ENCODE measurements around the gene PGLYRP4. TPM values are rescaled to one million over a fixed set of nuclear protein-coding genes. Genes with fewer than 3 reads are reported as not detected.
"Not testable (repeated sequence)": the region's sequence is repeated elsewhere in the genome, so short reads cannot be mapped to it uniquely, and the experiment has no call there.

Gene PGLYRP4
- total RNA-seq, 1 experiment from 2014 or later, result not detected

DNA sequence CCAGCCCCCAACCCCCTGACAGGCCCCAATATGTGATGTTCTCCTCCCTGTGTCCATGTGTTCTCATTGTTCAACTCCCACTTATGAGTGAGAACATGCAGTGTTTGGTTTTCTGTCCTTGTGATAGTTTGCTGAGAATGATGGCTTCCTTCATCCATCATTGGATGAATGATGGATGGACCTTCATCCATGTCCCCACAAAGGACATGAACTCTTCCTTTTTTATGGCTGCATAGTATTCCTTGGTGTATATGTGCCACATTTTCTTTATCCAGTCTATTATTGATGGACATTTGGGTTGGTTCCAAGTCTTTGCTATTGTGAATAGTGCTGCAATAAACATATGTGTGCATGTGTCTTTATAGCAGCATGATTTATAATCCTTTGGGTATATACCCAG, 34.3 kb downstream of the PGLYRP4 start:
- DNase-seq (ENCODE audit: low read depth, low spot score); H3K4me3 ChIP-seq (ENCODE audit: low read depth in 2 of 2, low read length in 2 of 2); ATAC-seq; in situ Hi-C loops (cut with HindIII; ENCODE audit: low pct_unique_long_range_greater_than_20kb, low sequenced_read_pairs); H3K9me3 ChIP-seq (ENCODE audit: control insufficient read depth, insufficient read depth, low read depth, low read length); BruUV-seq (replicated peaks); CTCF ChIA-PET; POLR2A ChIA-PET; H3K27ac ChIP-seq (ENCODE audit: low read length); H3K27me3 ChIP-seq (ENCODE audit: control insufficient read depth, insufficient read depth, low read length); H3K36me3 ChIP-seq (ENCODE audit: control insufficient read depth, insufficient read depth, low read length); intact Hi-C loops (cut with micrococcal nuclease; ENCODE audit: unreplicated experiment); H3K4me1 ChIP-seq (ENCODE audit: control insufficient read depth, insufficient read depth, low read length): not testable (repeated sequence)

DNA sequence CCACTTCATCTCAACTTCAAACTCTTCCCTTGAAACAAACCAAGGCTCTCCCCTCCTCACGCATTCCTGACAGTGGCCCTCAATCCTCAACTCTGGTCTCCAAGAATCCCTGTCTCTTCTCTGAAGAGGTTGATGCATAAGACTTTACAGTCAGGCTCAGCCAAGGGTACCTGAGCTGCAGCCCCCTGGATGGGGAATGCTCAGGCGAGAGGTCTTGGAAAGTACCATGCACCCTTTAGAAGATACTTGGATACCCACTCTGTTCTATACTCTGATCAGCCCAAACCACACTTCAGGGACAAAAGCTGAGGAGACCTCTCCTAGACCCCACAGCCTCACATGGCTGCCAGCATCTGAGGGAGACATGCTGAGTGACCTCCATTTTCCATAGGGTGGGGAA, 35.4 kb downstream of the PGLYRP4 start:
- Histone ChIP-seq H3K9me3 (ENCODE audit: control insufficient read depth, insufficient read depth, low read depth, low read length) (no peaks in the 10 kb centered on the region), H3K27ac (ENCODE audit: low read length) (no peak overlapping the region), H3K4me3 (ENCODE audit: low read depth in 2 of 2, low read length in 2 of 2) (no peak overlapping the region), H3K27me3 (ENCODE audit: control insufficient read depth, insufficient read depth, low read length) (no peaks in the 10 kb centered on the region; the same call in 1 of the 2 replicates), H3K4me1 (ENCODE audit: control insufficient read depth, insufficient read depth, low read length) (no peaks in the 10 kb centered on the region), H3K36me3 (ENCODE audit: control insufficient read depth, insufficient read depth, low read length) (no peaks in the 10 kb centered on the region)
- CTCF ChIA-PET, result no interaction called here
- no peak for DNase-seq (ENCODE audit: low read depth, low spot score)
- no TSS peak for BruUV-seq (replicated peaks)
- in situ Hi-C loops (cut with HindIII; ENCODE audit: low pct_unique_long_range_greater_than_20kb, low sequenced_read_pairs) (no loop called here), intact Hi-C loops (cut with micrococcal nuclease; ENCODE audit: unreplicated experiment) (no loop called here)
- TF ChIP-seq, protein P1, sequence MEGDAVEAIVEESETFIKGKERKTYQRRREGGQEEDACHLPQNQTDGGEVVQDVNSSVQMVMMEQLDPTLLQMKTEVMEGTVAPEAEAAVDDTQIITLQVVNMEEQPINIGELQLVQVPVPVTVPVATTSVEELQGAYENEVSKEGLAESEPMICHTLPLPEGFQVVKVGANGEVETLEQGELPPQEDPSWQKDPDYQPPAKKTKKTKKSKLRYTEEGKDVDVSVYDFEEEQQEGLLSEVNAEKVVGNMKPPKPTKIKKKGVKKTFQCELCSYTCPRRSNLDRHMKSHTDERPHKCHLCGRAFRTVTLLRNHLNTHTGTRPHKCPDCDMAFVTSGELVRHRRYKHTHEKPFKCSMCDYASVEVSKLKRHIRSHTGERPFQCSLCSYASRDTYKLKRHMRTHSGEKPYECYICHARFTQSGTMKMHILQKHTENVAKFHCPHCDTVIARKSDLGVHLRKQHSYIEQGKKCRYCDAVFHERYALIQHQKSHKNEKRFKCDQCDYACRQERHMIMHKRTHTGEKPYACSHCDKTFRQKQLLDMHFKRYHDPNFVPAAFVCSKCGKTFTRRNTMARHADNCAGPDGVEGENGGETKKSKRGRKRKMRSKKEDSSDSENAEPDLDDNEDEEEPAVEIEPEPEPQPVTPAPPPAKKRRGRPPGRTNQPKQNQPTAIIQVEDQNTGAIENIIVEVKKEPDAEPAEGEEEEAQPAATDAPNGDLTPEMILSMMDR (IDR thresholded peaks at IDR 0.05), result no peak
- TF ChIP-seq SIN3A (IDR thresholded peaks at IDR 0.05; ENCODE audit: borderline replicate concordance, insufficient read depth, low read depth, low read length) (no peak), POLR2AphosphoS5 (IDR thresholded peaks at IDR 0.05; ENCODE audit: low read depth, low read length) (no peak), TCF7L2 (IDR thresholded peaks at IDR 0.05; ENCODE audit: low read depth, low read length) (no peak)
- TF ChIP-seq, protein P2, sequence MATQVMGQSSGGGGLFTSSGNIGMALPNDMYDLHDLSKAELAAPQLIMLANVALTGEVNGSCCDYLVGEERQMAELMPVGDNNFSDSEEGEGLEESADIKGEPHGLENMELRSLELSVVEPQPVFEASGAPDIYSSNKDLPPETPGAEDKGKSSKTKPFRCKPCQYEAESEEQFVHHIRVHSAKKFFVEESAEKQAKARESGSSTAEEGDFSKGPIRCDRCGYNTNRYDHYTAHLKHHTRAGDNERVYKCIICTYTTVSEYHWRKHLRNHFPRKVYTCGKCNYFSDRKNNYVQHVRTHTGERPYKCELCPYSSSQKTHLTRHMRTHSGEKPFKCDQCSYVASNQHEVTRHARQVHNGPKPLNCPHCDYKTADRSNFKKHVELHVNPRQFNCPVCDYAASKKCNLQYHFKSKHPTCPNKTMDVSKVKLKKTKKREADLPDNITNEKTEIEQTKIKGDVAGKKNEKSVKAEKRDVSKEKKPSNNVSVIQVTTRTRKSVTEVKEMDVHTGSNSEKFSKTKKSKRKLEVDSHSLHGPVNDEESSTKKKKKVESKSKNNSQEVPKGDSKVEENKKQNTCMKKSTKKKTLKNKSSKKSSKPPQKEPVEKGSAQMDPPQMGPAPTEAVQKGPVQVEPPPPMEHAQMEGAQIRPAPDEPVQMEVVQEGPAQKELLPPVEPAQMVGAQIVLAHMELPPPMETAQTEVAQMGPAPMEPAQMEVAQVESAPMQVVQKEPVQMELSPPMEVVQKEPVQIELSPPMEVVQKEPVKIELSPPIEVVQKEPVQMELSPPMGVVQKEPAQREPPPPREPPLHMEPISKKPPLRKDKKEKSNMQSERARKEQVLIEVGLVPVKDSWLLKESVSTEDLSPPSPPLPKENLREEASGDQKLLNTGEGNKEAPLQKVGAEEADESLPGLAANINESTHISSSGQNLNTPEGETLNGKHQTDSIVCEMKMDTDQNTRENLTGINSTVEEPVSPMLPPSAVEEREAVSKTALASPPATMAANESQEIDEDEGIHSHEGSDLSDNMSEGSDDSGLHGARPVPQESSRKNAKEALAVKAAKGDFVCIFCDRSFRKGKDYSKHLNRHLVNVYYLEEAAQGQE (IDR thresholded peaks at IDR 0.05; ENCODE audit: insufficient read depth in 1 of 2, low read depth in 2 of 2, low read length in 1 of 2), result no peak
- POLR2A ChIA-PET, result no interaction called here
- ATAC-seq, result no peak

DNA sequence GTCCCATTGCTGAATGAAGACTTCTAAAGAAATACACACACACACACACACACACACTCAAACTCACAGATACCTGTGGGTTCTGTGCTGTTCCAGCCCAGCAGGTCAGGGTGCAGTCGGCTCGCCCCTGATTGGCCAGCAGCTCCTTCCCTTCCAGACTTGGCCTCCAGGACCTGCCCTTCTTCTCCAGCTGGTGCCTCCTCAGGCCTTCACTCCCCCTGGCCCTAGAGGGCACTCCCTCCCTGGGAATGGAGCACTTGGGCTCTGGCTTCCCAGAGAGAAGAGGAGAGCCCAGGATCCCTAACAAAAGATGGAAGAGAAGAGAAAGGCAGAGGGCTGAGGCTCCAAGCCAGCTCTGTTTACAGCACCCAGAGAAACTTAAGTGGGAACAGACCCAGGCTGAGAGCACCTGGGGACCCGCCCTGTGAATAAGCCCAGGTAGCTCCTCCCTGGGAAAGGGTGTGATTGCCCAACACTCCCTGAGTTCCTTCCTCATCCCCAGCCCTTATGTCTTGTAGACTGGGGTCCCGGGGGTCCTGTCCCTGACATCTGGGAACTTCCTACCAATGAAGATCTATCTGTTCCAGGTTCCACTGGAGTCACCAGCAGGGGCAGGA, 36.0 kb downstream of the PGLYRP4 start, which contains the start of gene PGLYRP3:
TSS of gene PGLYRP3 (minus strand) at position 383 of the 617 bp plus-strand sequence. CDS start 2,287 bp downstream, outside the sequence.
- Histone ChIP-seq H3K4me1 (ENCODE audit: control insufficient read depth, insufficient read depth, low read length) (no peaks in the 10 kb centered on the region), H3K4me3 (ENCODE audit: low read depth in 2 of 2, low read length in 2 of 2) (no peak within 1 kb of the TSS), H3K9me3 (ENCODE audit: control insufficient read depth, insufficient read depth, low read depth, low read length) (no peaks in the 10 kb centered on the region), H3K27ac (ENCODE audit: low read length) (no peak within 1 kb of the TSS), H3K36me3 (ENCODE audit: control insufficient read depth, insufficient read depth, low read length) (no peaks in the 10 kb centered on the region), H3K27me3 (ENCODE audit: control insufficient read depth, insufficient read depth, low read length) (no peaks in the 10 kb centered on the region; the same call in 1 of the 2 replicates)
- DNase-seq (ENCODE audit: low read depth, low spot score) (no peak), ATAC-seq (no peak)
- in situ Hi-C loops (cut with HindIII; ENCODE audit: low pct_unique_long_range_greater_than_20kb, low sequenced_read_pairs) (no loop called here), intact Hi-C loops (cut with micrococcal nuclease; ENCODE audit: unreplicated experiment) (no loop called here)
- TF ChIP-seq, protein P2 (IDR thresholded peaks at IDR 0.05; ENCODE audit: insufficient read depth in 1 of 2, low read depth in 2 of 2, low read length in 1 of 2), result no peak
- no peak for TF ChIP-seq TCF7L2 (IDR thresholded peaks at IDR 0.05; ENCODE audit: low read depth, low read length)
- no peak for TF ChIP-seq POLR2AphosphoS5 (IDR thresholded peaks at IDR 0.05; ENCODE audit: low read depth, low read length)
- TF ChIP-seq, protein P1 (IDR thresholded peaks at IDR 0.05), result 0 out of 2 replicates have a peak, but pooled peaks have one; percentile 18
- ChIA-PET POLR2A (no interaction called here), CTCF (no interaction called here)
- BruUV-seq (replicated peaks), result no TSS peak

Measured in Panc1 (cell line).